HG03139 (cell line): ENCODE data around the gene UBE2E2.

Experiments used
- ATAC-seq: cut with Tn5 transposase; IDR thresholded peaks from one replicate; pipeline ENCODE4 v1.9.1; 2021; ENCODE audit not compliant: unreplicated experiment

The UBE2E2 gene

GRCh38 chr3:23272820-23273219, 69.7 kb downstream of the UBE2E2 start:
- no peak for ATAC-seq

- ATAC-seq = no peak
Observed at GRCh38 chr3:23275061-23275460, 71.9 kb downstream of the UBE2E2 start.

GRCh38 chr3:23275814-23276213, 72.7 kb downstream of the UBE2E2 start:
- no peak for ATAC-seq

GRCh38 chr3:23276913-23277658, 74.0 kb downstream of the UBE2E2 start:
- no peak for ATAC-seq

GRCh38 chr3:23277688-23278087, 74.6 kb downstream of the UBE2E2 start:
- no peak for ATAC-seq

GRCh38 chr3:23283625-23284024, 80.5 kb downstream of the UBE2E2 start:
- ATAC-seq = no peak

GRCh38 chr3:23288286-23288685, 85.2 kb downstream of the UBE2E2 start:
- ATAC-seq = no peak

- no peak for ATAC-seq
Observed at GRCh38 chr3:23288715-23289114, 85.6 kb downstream of the UBE2E2 start.

GRCh38 chr3:23292432-23292831, 89.3 kb downstream of the UBE2E2 start:
- ATAC-seq = no peak

GRCh38 chr3:23294770-23295387, 91.8 kb downstream of the UBE2E2 start:
- no peak for ATAC-seq

GRCh38 chr3:23301819-23302218, 98.7 kb downstream of the UBE2E2 start:
- no peak for ATAC-seq

- no peak for ATAC-seq
Observed at GRCh38 chr3:23302271-23302670, 99.1 kb downstream of the UBE2E2 start.

GRCh38 chr3:23303601-23304217, 100.6 kb downstream of the UBE2E2 start:
- ATAC-seq = no peak

- ATAC-seq = no peak
Observed at GRCh38 chr3:23304424-23304823, 101.3 kb downstream of the UBE2E2 start.

GRCh38 chr3:23308986-23309625, 106.0 kb downstream of the UBE2E2 start:
- ATAC-seq = no peak

- ATAC-seq = no peak
Observed at GRCh38 chr3:23312866-23313265, 109.7 kb downstream of the UBE2E2 start.

GRCh38 chr3:23314981-23315762, 112.0 kb downstream of the UBE2E2 start:
- ATAC-seq = no peak

GRCh38 chr3:23316924-23317323, 113.8 kb downstream of the UBE2E2 start:
- ATAC-seq = no peak

GRCh38 chr3:23319366-23320312, 116.5 kb downstream of the UBE2E2 start:
- ATAC-seq = no peak
